ENCODE data around the gene ANKMY1.

Gene ANKMY1

DNA sequence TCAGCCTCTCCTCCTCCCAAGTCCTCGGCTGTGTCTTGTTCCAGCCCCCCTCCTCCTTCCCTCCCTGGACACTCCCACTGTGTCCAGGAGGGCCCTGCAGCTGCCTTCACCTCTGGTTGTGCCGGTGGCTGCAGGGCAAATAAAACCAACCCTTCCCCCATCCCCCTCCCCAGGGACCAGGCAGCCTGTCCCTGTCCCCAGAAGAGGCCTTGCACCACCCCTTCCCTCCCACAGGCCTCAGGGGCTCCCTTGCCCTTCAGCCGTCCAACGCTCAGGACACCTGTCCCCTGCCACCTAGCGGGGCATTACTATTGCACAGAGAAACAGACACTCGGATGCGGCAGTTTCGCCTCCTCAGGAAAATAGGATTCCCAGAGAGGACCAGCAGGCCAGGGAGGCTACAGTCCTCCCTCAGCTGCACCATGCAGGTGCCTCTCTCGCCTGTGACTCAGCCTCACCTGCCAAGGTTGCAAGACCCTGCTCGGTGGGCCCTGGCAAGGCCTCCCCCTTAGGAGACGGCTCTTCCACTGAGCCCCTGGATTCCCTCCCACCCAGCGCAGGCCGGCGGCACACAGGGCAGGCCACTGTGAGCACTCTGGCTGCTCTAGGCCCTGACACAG lies 127.8 kb downstream of the ANKMY1 start:
- H3K4me3 ChIP-seq (ENCODE audit: low read depth, low read length) = no peak overlapping the region
- TF ChIP-seq CTCF (IDR thresholded peaks at IDR 0.05; ENCODE audit: low read depth, low read length) = no peak
- no peak for DNase-seq (ENCODE audit: low read depth)

Data from NB4 (cell line).